Measurements from ENCODE around the gene KRTAP8-1. TPM values are rescaled to one million over a fixed set of nuclear protein-coding genes. Genes with fewer than 3 reads are reported as not detected.

KRTAP8-1 gene
- total RNA-seq = not detected in 2 replicates
- long read RNA-seq = 0 reads

GRCh38 chr21:30813174-30813573 lies at the start of gene KRTAP8-1:
TSS of gene KRTAP8-1 (minus strand) at chr21:30813274. CDS start at chr21:30813220, 54 bp downstream.
- TF ChIP-seq CTCF (IDR thresholded peaks at IDR 0.05) = no peak
- Mint-ChIP-seq H3K4me3 (ENCODE audit: unreplicated experiment) (no peak within 1 kb of the TSS), H3K27me3 (ENCODE audit: unreplicated experiment) (no peaks in the 10 kb centered on the region), H3K4me1 (ENCODE audit: unreplicated experiment) (no peaks in the 10 kb centered on the region), H3K36me3 (ENCODE audit: unreplicated experiment) (no peaks in the 10 kb centered on the region), H3K27ac (ENCODE audit: unreplicated experiment) (no peak within 1 kb of the TSS), H3K9me3 (ENCODE audit: unreplicated experiment) (no peaks in the 10 kb centered on the region)
- DNase-seq (ENCODE audit: extremely low spot score, unreplicated experiment) = no peak

GRCh38 chr21:30847627-30848500 lies 34.8 kb upstream of the KRTAP8-1 start:
- H3K4me1 Mint-ChIP-seq (ENCODE audit: unreplicated experiment) = no peaks in the 10 kb centered on the region
- peaks cover 9% of the 10 kb centered on the region for H3K9me3 Mint-ChIP-seq (ENCODE audit: unreplicated experiment)
- H3K4me3 Mint-ChIP-seq (ENCODE audit: unreplicated experiment) = no peak overlapping the region
- H3K36me3 Mint-ChIP-seq (ENCODE audit: unreplicated experiment) = no peaks in the 10 kb centered on the region
- H3K27ac Mint-ChIP-seq (ENCODE audit: unreplicated experiment) = no peak overlapping the region
- TF ChIP-seq CTCF (IDR thresholded peaks at IDR 0.05) = no peak
- H3K27me3 Mint-ChIP-seq (ENCODE audit: unreplicated experiment) = no peaks in the 10 kb centered on the region
- DNase-seq (ENCODE audit: extremely low spot score, unreplicated experiment) = no peak

- H3K36me3 Mint-ChIP-seq (ENCODE audit: unreplicated experiment) = no peaks in the 10 kb centered on the region
- no peak for TF ChIP-seq CTCF (IDR thresholded peaks at IDR 0.05)
- no peak overlapping the region for H3K27ac Mint-ChIP-seq (ENCODE audit: unreplicated experiment)
- H3K27me3 Mint-ChIP-seq (ENCODE audit: unreplicated experiment) = no peaks in the 10 kb centered on the region
- H3K4me1 Mint-ChIP-seq (ENCODE audit: unreplicated experiment) = no peaks in the 10 kb centered on the region
- peaks cover 4% of the 10 kb centered on the region for H3K9me3 Mint-ChIP-seq (ENCODE audit: unreplicated experiment)
- DNase-seq (ENCODE audit: extremely low spot score, unreplicated experiment) = no peak
- H3K4me3 Mint-ChIP-seq (ENCODE audit: unreplicated experiment) = no peak overlapping the region
Measured at GRCh38 chr21:30842990-30843389, 29.9 kb upstream of the KRTAP8-1 start.

- Mint-ChIP-seq H3K36me3 (ENCODE audit: unreplicated experiment) (no peaks in the 10 kb centered on the region), H3K4me3 (ENCODE audit: unreplicated experiment) (no peak overlapping the region), H3K27me3 (ENCODE audit: unreplicated experiment) (no peaks in the 10 kb centered on the region), H3K9me3 (ENCODE audit: unreplicated experiment) (peaks cover 4% of the 10 kb centered on the region), H3K4me1 (ENCODE audit: unreplicated experiment) (no peaks in the 10 kb centered on the region), H3K27ac (ENCODE audit: unreplicated experiment) (no peak overlapping the region)
- peak; percentile 20 for TF ChIP-seq CTCF (IDR thresholded peaks at IDR 0.05)
- no peak for DNase-seq (ENCODE audit: extremely low spot score, unreplicated experiment)
Measured at GRCh38 chr21:30839304-30839703, 26.2 kb upstream of the KRTAP8-1 start.

- H3K27ac Mint-ChIP-seq (ENCODE audit: unreplicated experiment) = no peak overlapping the region
- H3K27me3 Mint-ChIP-seq (ENCODE audit: unreplicated experiment) = no peaks in the 10 kb centered on the region
- TF ChIP-seq CTCF (IDR thresholded peaks at IDR 0.05) = no peak
- no peak for DNase-seq (ENCODE audit: extremely low spot score, unreplicated experiment)
- H3K9me3 Mint-ChIP-seq (ENCODE audit: unreplicated experiment) = peaks cover 4% of the 10 kb centered on the region
- H3K36me3 Mint-ChIP-seq (ENCODE audit: unreplicated experiment) = no peaks in the 10 kb centered on the region
- no peaks in the 10 kb centered on the region for H3K4me1 Mint-ChIP-seq (ENCODE audit: unreplicated experiment)
- no peak overlapping the region for H3K4me3 Mint-ChIP-seq (ENCODE audit: unreplicated experiment)
Measured at GRCh38 chr21:30838536-30838935, 25.5 kb upstream of the KRTAP8-1 start.
